Panc1 (cell line): ENCODE results near the gene SLC24A4. TPM values are rescaled to one million over a fixed set of nuclear protein-coding genes. Genes with fewer than 3 reads are reported as not detected.

ENCODE experiments used
- ATAC-seq: fragments of 200-7000 bp; cut with Tn5 transposase; 2 replicates; pipeline ENCODE4 v1.9.1; 2020; ENCODE audit warnings: mild to moderate bottlenecking, moderate library complexity
- BruUV-seq: library from RNA; stranded (reverse); fragments of 400-500 nt; replicated peaks from 2 replicates; lab custom pipeline; 2021; lab: Mats Ljungman, UMichigan
- CTCF ChIA-PET: fragments of 300-600 bp; sonication (Branson Sonifier 250); formaldehyde crosslinking; loops from one replicate; lab custom pipeline; 2022; ENCODE audit warnings: antibody characterized with exemption; lab: Charles Lee
- POLR2A ChIA-PET: fragments of 300-600 bp; sonication (Branson Sonifier 250); formaldehyde crosslinking; loops from one replicate; lab custom pipeline; 2022; ENCODE audit warnings: antibody characterized with exemption; lab: Charles Lee
- DNase-seq: peaks from one replicate; pipeline ENCODE4 v3.0.0-alpha.2; 2010; ENCODE audit warnings: low read depth, low spot score
- H3K27ac ChIP-seq: 2 replicates; pipeline ENCODE4 v1.5.1; 2011; ENCODE audit warnings: mild to moderate bottlenecking, low read length, inconsistent platforms
- H3K27me3 ChIP-seq: fragments of 200-500 bp; sonication (Bioruptor generic); 2 replicates; pipeline ENCODE4 v1.6.0; 2014; ENCODE audit warnings: low read length, inconsistent platforms; ENCODE audit not compliant: control insufficient read depth, insufficient read depth
- H3K36me3 ChIP-seq: fragments of 200-500 bp; sonication (Bioruptor generic); 2 replicates; pipeline ENCODE4 v1.5.1; 2014; ENCODE audit warnings: inconsistent platforms, mild to moderate bottlenecking, low read length, moderate library complexity; ENCODE audit not compliant: control insufficient read depth, insufficient read depth
- H3K4me1 ChIP-seq: 2 replicates; pipeline ENCODE4 v1.5.1; 2011; ENCODE audit warnings: inconsistent platforms, mild to moderate bottlenecking, low read length, moderate library complexity; ENCODE audit not compliant: control insufficient read depth, insufficient read depth
- H3K4me3 ChIP-seq, 2 experiments: 2 replicates each; pipeline ENCODE4 v1.5.1; 2011 to 2012; ENCODE audit warnings: low read depth in 2 of 2, low read length in 2 of 2, mild to moderate bottlenecking in 2 of 2, inconsistent platforms in 1 of 2, moderate library complexity in 1 of 2
- H3K9me3 ChIP-seq: fragments of 200-500 bp; sonication (Bioruptor generic); 2 replicates; pipeline ENCODE4 v1.5.1; 2014; ENCODE audit warnings: low read depth, mild to moderate bottlenecking, inconsistent platforms, low read length, moderate library complexity; ENCODE audit not compliant: control insufficient read depth, insufficient read depth
- CTCF ChIP-seq: fragments of 450-650 bp; IDR thresholded peaks from 2 replicates; pipeline ENCODE4 v1.5.1; 2017; ENCODE audit warnings: mild to moderate bottlenecking
- POLR2AphosphoS5 ChIP-seq: IDR thresholded peaks from 2 replicates; pipeline ENCODE4 v1.6.1; 2012; ENCODE audit warnings: mild to moderate bottlenecking, low read depth, low read length, moderate library complexity
- REST ChIP-seq, 2 experiments: IDR thresholded peaks; 2 replicates each; pipeline ENCODE4 v1.6.1; 2011 to 2012; ENCODE audit warnings: low read depth in 2 of 2, control low read depth in 1 of 2, low read length in 1 of 2, mild to moderate bottlenecking in 1 of 2, moderate library complexity in 1 of 2; ENCODE audit not compliant: insufficient read depth in 1 of 2
- SIN3A ChIP-seq: IDR thresholded peaks from 2 replicates; pipeline ENCODE4 v1.6.1; 2012; ENCODE audit warnings: low read depth, mild to moderate bottlenecking, low read length, moderate library complexity, borderline replicate concordance; ENCODE audit not compliant: insufficient read depth
- TCF7L2 ChIP-seq: IDR thresholded peaks from 2 replicates; pipeline ENCODE4 v1.6.1; 2011; ENCODE audit warnings: mild to moderate bottlenecking, low read depth, low read length, inconsistent platforms
- in situ Hi-C: cut with HindIII; loops from 2 replicates; pipeline ENCODE4 v1.10.0; 2016; ENCODE audit warnings: low sequenced_read_pairs, low pct_unique_long_range_greater_than_20kb
- intact Hi-C: fragments of 100-400 bp; cut with micrococcal nuclease; formaldehyde crosslinking; loops from one replicate; pipeline ENCODE4 v1.10.0; 2022; ENCODE audit not compliant: unreplicated experiment
- total RNA-seq: library from RNA; stranded (reverse); gene quantifications from one replicate; pipeline ENCODE4 v1.2.1, GENCODE V29; 2021; ENCODE audit not compliant: unreplicated experiment

The SLC24A4 gene
- total RNA-seq, 1 experiment from 2014 or later = not detected

GRCh38 chr14:92380582-92380981, 57.6 kb downstream of the SLC24A4 start:
- H3K27me3 ChIP-seq = no peaks in the 10 kb centered on the region
- no TSS peak for BruUV-seq
- TF ChIP-seq REST (IDR thresholded peaks at IDR 0.05; ENCODE audit: insufficient read depth in 1 of 2, low read depth in 2 of 2, low read length in 1 of 2) = no peak
- TF ChIP-seq CTCF = no peak
- TF ChIP-seq TCF7L2 = no peak
- TF ChIP-seq SIN3A = no peak
- TF ChIP-seq POLR2AphosphoS5 = no peak
- ATAC-seq (no peak), DNase-seq (no peak)
- no peaks in the 10 kb centered on the region for H3K36me3 ChIP-seq
- CTCF ChIA-PET = no interaction called here
- in situ Hi-C loops = no loop called here
- no peaks in the 10 kb centered on the region for H3K9me3 ChIP-seq
- H3K4me1 ChIP-seq = no peaks in the 10 kb centered on the region
- POLR2A ChIA-PET = no interaction called here
- intact Hi-C loops = no loop called here
- H3K27ac ChIP-seq = no peak overlapping the region
- no peak overlapping the region for H3K4me3 ChIP-seq

GRCh38 chr14:92382677-92383076, 59.7 kb downstream of the SLC24A4 start:
- H3K4me3 ChIP-seq = no peak overlapping the region
- ChIA-PET POLR2A (no interaction called here), CTCF (no interaction called here)
- no peak for DNase-seq
- in situ Hi-C loops = no loop called here
- TF ChIP-seq REST (IDR thresholded peaks at IDR 0.05; ENCODE audit: insufficient read depth in 1 of 2, low read depth in 2 of 2, low read length in 1 of 2) = no peak
- peak; percentile 69; the same call in 1 of the 2 replicates for TF ChIP-seq CTCF
- no TSS peak for BruUV-seq
- H3K4me1 ChIP-seq = no peaks in the 10 kb centered on the region
- peak; percentile 78; the same call in 1 of the 2 replicates for ATAC-seq
- no peaks in the 10 kb centered on the region for H3K27me3 ChIP-seq
- no peak overlapping the region for H3K27ac ChIP-seq
- intact Hi-C loops = no loop called here
- no peaks in the 10 kb centered on the region for H3K9me3 ChIP-seq
- no peaks in the 10 kb centered on the region for H3K36me3 ChIP-seq
